H9 (cell line): ENCODE measurements around the gene MICALL2. TPM values are rescaled to one million over a fixed set of nuclear protein-coding genes. Genes with fewer than 3 reads are reported as not detected.

Experiments
- DNase-seq: peaks from one replicate; pipeline ENCODE4 v3.0.0-alpha.2; 2017
- H2AFZ ChIP-seq: one replicate; pipeline ENCODE4 v1.6.1; 2013; ENCODE audit warnings: mild to moderate bottlenecking, low read length, control low read depth, moderate library complexity
- H2AK5ac ChIP-seq: 2 replicates; pipeline ENCODE4 v1.6.1; 2013; ENCODE audit warnings: low read length, control low read depth, mixed read lengths; ENCODE audit not compliant: insufficient read length
- H2BK120ac ChIP-seq: one replicate; pipeline ENCODE4 v1.6.1; 2013; ENCODE audit warnings: low read depth, mild to moderate bottlenecking, low read length, control low read depth, inconsistent platforms; ENCODE audit not compliant: poor library complexity, severe bottlenecking
- H2BK12ac ChIP-seq: 2 replicates; pipeline ENCODE4 v1.6.1; 2013; ENCODE audit warnings: low read length, control low read depth, mixed read lengths, low read depth; ENCODE audit not compliant: insufficient read length
- H2BK15ac ChIP-seq: 2 replicates; pipeline ENCODE4 v1.6.1; 2013; ENCODE audit warnings: low read depth, low read length, control low read depth
- H2BK20ac ChIP-seq: one replicate; pipeline ENCODE4 v1.6.1; 2013; ENCODE audit warnings: low read depth, mild to moderate bottlenecking, low read length, control low read depth, inconsistent platforms; ENCODE audit not compliant: poor library complexity, severe bottlenecking
- H2BK5ac ChIP-seq: 2 replicates; pipeline ENCODE4 v1.6.1; 2013; ENCODE audit warnings: low read length, control low read depth, mixed read lengths; ENCODE audit not compliant: insufficient read length
- H3K14ac ChIP-seq: 2 replicates; pipeline ENCODE4 v1.6.1; 2013; ENCODE audit warnings: low read length, control low read depth; ENCODE audit not compliant: insufficient read depth
- H3K18ac ChIP-seq: 2 replicates; pipeline ENCODE4 v1.6.1; 2013; ENCODE audit warnings: low read depth, mild to moderate bottlenecking, mixed read lengths, low read length, control low read depth; ENCODE audit not compliant: insufficient read length
- H3K23ac ChIP-seq: 2 replicates; pipeline ENCODE4 v1.6.1; 2013; ENCODE audit warnings: low read length, control low read depth, mixed read lengths, low read depth; ENCODE audit not compliant: insufficient read length
- H3K23me2 ChIP-seq: 2 replicates; pipeline ENCODE4 v1.6.1; 2013; ENCODE audit warnings: low read depth, mild to moderate bottlenecking, mixed read lengths, low read length, control low read depth; ENCODE audit not compliant: insufficient read length, poor library complexity, severe bottlenecking
- H3K27ac ChIP-seq: 2 replicates; pipeline ENCODE4 v1.5.1; 2013; ENCODE audit warnings: low read length, control low read depth, mixed read lengths, low read depth; ENCODE audit not compliant: insufficient read length
- H3K27me3 ChIP-seq: 2 replicates; pipeline ENCODE4 v1.6.1; 2013; ENCODE audit warnings: low read length, control low read depth, inconsistent platforms; ENCODE audit not compliant: insufficient read depth
- H3K4ac ChIP-seq: 2 replicates; pipeline ENCODE4 v1.6.1; 2013; ENCODE audit warnings: low read depth, mild to moderate bottlenecking, control low read depth, inconsistent platforms, low read length, moderate library complexity
- H3K4me1 ChIP-seq: 2 replicates; pipeline ENCODE4 v1.6.1; 2013; ENCODE audit warnings: low read length, control low read depth, inconsistent platforms; ENCODE audit not compliant: insufficient read depth
- H3K4me2 ChIP-seq: 2 replicates; pipeline ENCODE4 v1.6.1; 2013; ENCODE audit warnings: low read length, control low read depth, mixed read lengths; ENCODE audit not compliant: insufficient read length, insufficient read depth
- H3K56ac ChIP-seq: 2 replicates; pipeline ENCODE4 v1.6.1; 2013; ENCODE audit warnings: low read depth, mild to moderate bottlenecking, mixed read lengths, low read length, control low read depth; ENCODE audit not compliant: insufficient read length
- H3K79me1 ChIP-seq: 2 replicates; pipeline ENCODE4 v1.6.1; 2013; ENCODE audit warnings: low read depth, mild to moderate bottlenecking, moderate library complexity, low read length, control low read depth, inconsistent platforms; ENCODE audit not compliant: insufficient read depth, poor library complexity, severe bottlenecking
- H3K79me2 ChIP-seq: 2 replicates; pipeline ENCODE4 v1.6.1; 2013; ENCODE audit warnings: low read length, control low read depth, inconsistent platforms; ENCODE audit not compliant: insufficient read depth
- H3K9ac ChIP-seq: 2 replicates; pipeline ENCODE4 v1.6.1; 2013; ENCODE audit warnings: low read length, control low read depth, mixed read lengths; ENCODE audit not compliant: insufficient read length; ENCODE audit errors: extremely low read depth
- H3K9me3 ChIP-seq: one replicate; pipeline ENCODE4 v1.6.1; 2013; ENCODE audit warnings: low read depth, low read length, inconsistent platforms; ENCODE audit not compliant: control insufficient read depth
- H3T11ph ChIP-seq: one replicate; pipeline ENCODE4 v1.6.1; 2013; ENCODE audit warnings: mild to moderate bottlenecking, low read length, control low read depth, inconsistent platforms
- H4K20me1 ChIP-seq: one replicate; pipeline ENCODE4 v1.6.1; 2013; ENCODE audit not compliant: control insufficient read depth, insufficient read length, insufficient read depth
- H4K5ac ChIP-seq: 2 replicates; pipeline ENCODE4 v1.6.1; 2013; ENCODE audit warnings: low read depth, mild to moderate bottlenecking, mixed read lengths, low read length, control low read depth; ENCODE audit not compliant: insufficient read length
- H4K8ac ChIP-seq: replicated peaks from 2 replicates; pipeline ENCODE4 v1.6.1; 2013; ENCODE audit warnings: low read length, control low read depth, mixed read lengths, low read depth; ENCODE audit not compliant: insufficient read length
- H4K91ac ChIP-seq: 2 replicates; pipeline ENCODE4 v1.6.1; 2013; ENCODE audit warnings: low read depth, mild to moderate bottlenecking, moderate library complexity, mixed read lengths, low read length, control low read depth; ENCODE audit not compliant: insufficient read length
- H3K27ac Mint-ChIP-seq, 3 experiments: 2 replicates in 2 of 3; 3 replicates in 1 of 3; pipeline ENCODE4 v1.8.0; 2020 to 2021; ENCODE audit warnings: mixed read lengths in 3 of 3, mild to moderate bottlenecking in 1 of 3, moderate library complexity in 1 of 3
- H3K27me3 Mint-ChIP-seq: 2 replicates; pipeline ENCODE4 v1.8.0; 2021; ENCODE audit warnings: low read depth, mild to moderate bottlenecking, moderate library complexity, mixed read lengths
- H3K36me3 Mint-ChIP-seq, 3 experiments: 2 replicates in 2 of 3; 3 replicates in 1 of 3; pipeline ENCODE4 v1.8.0; 2020 to 2021; ENCODE audit warnings: low read depth in 3 of 3, mixed read lengths in 3 of 3; ENCODE audit not compliant: insufficient read depth in 1 of 3
- H3K4me1 Mint-ChIP-seq, 2 experiments: 2 replicates each; pipeline ENCODE4 v1.8.0; 2020; ENCODE audit warnings: mixed read lengths in 2 of 2
- H3K4me3 Mint-ChIP-seq, 2 experiments: 2 replicates in 1 of 2; 3 replicates in 1 of 2; pipeline ENCODE4 v1.8.0; 2020 to 2021; ENCODE audit warnings: mild to moderate bottlenecking in 2 of 2, mixed read lengths in 2 of 2, moderate library complexity in 1 of 2
- H3K9me3 Mint-ChIP-seq, 2 experiments: 2 replicates in 1 of 2; 3 replicates in 1 of 2; pipeline ENCODE4 v1.8.0; 2020; ENCODE audit warnings: mild to moderate bottlenecking in 2 of 2, mixed read lengths in 2 of 2, moderate library complexity in 1 of 2
- CTCF ChIP-seq: fragments of 200-600 bp; sonication (generic); conservative IDR thresholded peaks from 3 replicates; pipeline ENCODE4 v1.8.0; 2021; ENCODE audit warnings: antibody characterized with exemption, mild to moderate bottlenecking
- WGBS: extraction: QIAGEN DNeasy Blood & Tissue Kit; methylation state at CpG from one replicate; pipeline ENCODE4 v1.1.7; 2013; ENCODE audit warnings: missing lambda C conversion rate, low lambda C conversion rate, mixed read lengths; ENCODE audit not compliant: insufficient read length; ENCODE audit errors: extremely low coverage; 5-methylcytosine and 5-hydroxymethylcytosine counted together
- total RNA-seq: library from RNA; stranded (reverse); gene quantifications from 2 replicates; pipeline ENCODE4 v1.2.1, GENCODE V29; 2021

Gene MICALL2
- total RNA-seq, 1 experiment from 2014 or later = 7.1 TPM

GRCh38 chr7:1410992-1411391, 48.3 kb downstream of the MICALL2 start:
- DNase-seq = no peak
- Histone ChIP-seq H2AK5ac (no peak overlapping the region), H3K27ac (no peak overlapping the region), H2AFZ (no peak overlapping the region), H4K91ac (no peak overlapping the region), H3K9me3 (no peaks in the 10 kb centered on the region), H3T11ph (no peak overlapping the region), H3K56ac (no peak overlapping the region), H2BK5ac (no peak overlapping the region), H3K79me1 (no peaks in the 10 kb centered on the region), H2BK12ac (no peak overlapping the region), H3K79me2 (no peaks in the 10 kb centered on the region), H2BK20ac (no peak overlapping the region), H4K8ac (no peak overlapping the region), H4K20me1 (no peaks in the 10 kb centered on the region), H3K23me2 (no peaks in the 10 kb centered on the region), H3K23ac (no peak overlapping the region), H2BK120ac (no peak overlapping the region), H3K4me1 (no peaks in the 10 kb centered on the region), H3K4ac (no peak overlapping the region), H3K4me2 (no peak overlapping the region), H3K9ac (no peak overlapping the region), H3K27me3 (no peaks in the 10 kb centered on the region), H4K5ac (no peak overlapping the region), H3K14ac (no peak overlapping the region), H2BK15ac (no peak overlapping the region), H3K18ac (no peak overlapping the region)
- peaks cover 2 to 11% of the 10 kb centered on the region in 2 experiments; a peak in 2 of 4 replicates for H3K4me1 Mint-ChIP-seq
- no peaks in the 10 kb centered on the region for H3K36me3 Mint-ChIP-seq
- no CpG with 5 or more reads among the region's 12 CpGs for WGBS
- no peak overlapping the region for H3K4me3 Mint-ChIP-seq
- no peak overlapping the region for H3K27ac Mint-ChIP-seq
- TF ChIP-seq CTCF = no peak
- peaks cover 47% of the 10 kb centered on the region for H3K27me3 Mint-ChIP-seq
- H3K9me3 Mint-ChIP-seq = no peaks in the 10 kb centered on the region; a peak in 1 of 5 replicates
